GM23338 (cell line): ENCODE data around the gene MANSC1.

Source experiments
- CREB1 ChIP-seq: fragments of 250-450 bp; sonication (Bioruptor Pico); IDR thresholded peaks from 2 replicates; pipeline ENCODE4 v1.5.0; 2020; ENCODE audit warnings: low read depth, mild to moderate bottlenecking, moderate library complexity
- EZH2 ChIP-seq: fragments of 200-600 bp; sonication (generic); IDR thresholded peaks from one replicate; pipeline ENCODE4 v1.8.0; 2017; ENCODE audit warnings: antibody characterized with exemption, mild to moderate bottlenecking, low read depth; ENCODE audit not compliant: unreplicated experiment
- EZH2phosphoT487 ChIP-seq: fragments of 200-600 bp; sonication (generic); IDR thresholded peaks from one replicate; pipeline ENCODE4 v1.8.1; 2018; ENCODE audit warnings: antibody characterized with exemption; ENCODE audit not compliant: unreplicated experiment
- JUNB ChIP-seq: IDR thresholded peaks from one replicate; pipeline ENCODE4 v1.6.1; 2016; ENCODE audit warnings: antibody characterized with exemption; ENCODE audit not compliant: unreplicated experiment
- NANOG ChIP-seq: IDR thresholded peaks from 2 replicates; pipeline ENCODE4 v1.6.1; 2016; ENCODE audit warnings: antibody characterized with exemption, borderline replicate concordance
- POLR2AphosphoS5 ChIP-seq: IDR thresholded peaks from 2 replicates; pipeline ENCODE4 v1.6.1; 2016; ENCODE audit warnings: antibody characterized with exemption, low read depth
- STAT1 ChIP-seq: IDR thresholded peaks from one replicate; pipeline ENCODE4 v1.6.1; 2016; ENCODE audit warnings: antibody characterized with exemption; ENCODE audit not compliant: unreplicated experiment
- ZNF114 ChIP-seq: fragments of 250-450 bp; sonication (Bioruptor Pico); IDR thresholded peaks from 2 replicates; pipeline ENCODE4 v1.5.0; 2020; ENCODE audit warnings: mild to moderate bottlenecking, moderate library complexity
- ZNF331 ChIP-seq: fragments of 250-450 bp; sonication (Bioruptor Pico); IDR thresholded peaks from 2 replicates; pipeline ENCODE4 v1.5.0; 2020; ENCODE audit warnings: low read depth, mild to moderate bottlenecking, moderate library complexity
- TF ChIP-seq, protein P1 (sequence below), 2 experiments: fragments of 200-600 bp in 1 of 2; sonication (generic) in 1 of 2; conservative IDR thresholded peaks; 2 replicates each; pipeline versions ENCODE4 v1.5.1 to v1.6.1; 2016 to 2017; ENCODE audit warnings: antibody characterized with exemption in 2 of 2, low read depth in 2 of 2, mild to moderate bottlenecking in 2 of 2, moderate library complexity in 1 of 2
- TF ChIP-seq, protein P2 (sequence below): IDR thresholded peaks from one replicate; pipeline ENCODE4 v1.6.1; 2018; ENCODE audit warnings: antibody characterized with exemption; ENCODE audit not compliant: unreplicated experiment
- TF ChIP-seq, protein P3 (sequence below): IDR thresholded peaks from 2 replicates; pipeline ENCODE4 v1.6.1; 2016; ENCODE audit warnings: antibody characterized with exemption

DNA sequence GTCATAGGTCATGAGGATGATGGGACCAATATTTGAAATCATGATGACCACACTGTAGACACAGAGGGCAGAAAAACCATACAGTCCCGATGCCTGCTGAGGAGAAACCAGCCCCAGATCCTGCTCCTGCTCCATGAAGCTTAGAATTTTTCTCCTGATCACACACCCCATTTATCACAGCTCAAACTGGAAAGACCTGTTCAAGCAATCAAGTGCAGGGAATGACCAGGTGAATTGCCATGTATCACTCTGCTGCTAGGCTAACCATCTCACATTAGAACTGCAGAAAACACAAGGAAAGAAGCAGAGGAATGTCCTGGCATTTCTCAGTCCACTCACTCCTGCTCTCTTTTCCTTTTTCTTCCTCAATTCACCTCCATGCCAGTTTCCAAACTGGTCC is 18.1 kb downstream of the MANSC1 start:
- TF ChIP-seq, protein P1, sequence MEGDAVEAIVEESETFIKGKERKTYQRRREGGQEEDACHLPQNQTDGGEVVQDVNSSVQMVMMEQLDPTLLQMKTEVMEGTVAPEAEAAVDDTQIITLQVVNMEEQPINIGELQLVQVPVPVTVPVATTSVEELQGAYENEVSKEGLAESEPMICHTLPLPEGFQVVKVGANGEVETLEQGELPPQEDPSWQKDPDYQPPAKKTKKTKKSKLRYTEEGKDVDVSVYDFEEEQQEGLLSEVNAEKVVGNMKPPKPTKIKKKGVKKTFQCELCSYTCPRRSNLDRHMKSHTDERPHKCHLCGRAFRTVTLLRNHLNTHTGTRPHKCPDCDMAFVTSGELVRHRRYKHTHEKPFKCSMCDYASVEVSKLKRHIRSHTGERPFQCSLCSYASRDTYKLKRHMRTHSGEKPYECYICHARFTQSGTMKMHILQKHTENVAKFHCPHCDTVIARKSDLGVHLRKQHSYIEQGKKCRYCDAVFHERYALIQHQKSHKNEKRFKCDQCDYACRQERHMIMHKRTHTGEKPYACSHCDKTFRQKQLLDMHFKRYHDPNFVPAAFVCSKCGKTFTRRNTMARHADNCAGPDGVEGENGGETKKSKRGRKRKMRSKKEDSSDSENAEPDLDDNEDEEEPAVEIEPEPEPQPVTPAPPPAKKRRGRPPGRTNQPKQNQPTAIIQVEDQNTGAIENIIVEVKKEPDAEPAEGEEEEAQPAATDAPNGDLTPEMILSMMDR (conservative IDR thresholded peaks at IDR 0.05; ENCODE audit: low read depth in 2 of 2) = no peak
- TF ChIP-seq, protein P2, sequence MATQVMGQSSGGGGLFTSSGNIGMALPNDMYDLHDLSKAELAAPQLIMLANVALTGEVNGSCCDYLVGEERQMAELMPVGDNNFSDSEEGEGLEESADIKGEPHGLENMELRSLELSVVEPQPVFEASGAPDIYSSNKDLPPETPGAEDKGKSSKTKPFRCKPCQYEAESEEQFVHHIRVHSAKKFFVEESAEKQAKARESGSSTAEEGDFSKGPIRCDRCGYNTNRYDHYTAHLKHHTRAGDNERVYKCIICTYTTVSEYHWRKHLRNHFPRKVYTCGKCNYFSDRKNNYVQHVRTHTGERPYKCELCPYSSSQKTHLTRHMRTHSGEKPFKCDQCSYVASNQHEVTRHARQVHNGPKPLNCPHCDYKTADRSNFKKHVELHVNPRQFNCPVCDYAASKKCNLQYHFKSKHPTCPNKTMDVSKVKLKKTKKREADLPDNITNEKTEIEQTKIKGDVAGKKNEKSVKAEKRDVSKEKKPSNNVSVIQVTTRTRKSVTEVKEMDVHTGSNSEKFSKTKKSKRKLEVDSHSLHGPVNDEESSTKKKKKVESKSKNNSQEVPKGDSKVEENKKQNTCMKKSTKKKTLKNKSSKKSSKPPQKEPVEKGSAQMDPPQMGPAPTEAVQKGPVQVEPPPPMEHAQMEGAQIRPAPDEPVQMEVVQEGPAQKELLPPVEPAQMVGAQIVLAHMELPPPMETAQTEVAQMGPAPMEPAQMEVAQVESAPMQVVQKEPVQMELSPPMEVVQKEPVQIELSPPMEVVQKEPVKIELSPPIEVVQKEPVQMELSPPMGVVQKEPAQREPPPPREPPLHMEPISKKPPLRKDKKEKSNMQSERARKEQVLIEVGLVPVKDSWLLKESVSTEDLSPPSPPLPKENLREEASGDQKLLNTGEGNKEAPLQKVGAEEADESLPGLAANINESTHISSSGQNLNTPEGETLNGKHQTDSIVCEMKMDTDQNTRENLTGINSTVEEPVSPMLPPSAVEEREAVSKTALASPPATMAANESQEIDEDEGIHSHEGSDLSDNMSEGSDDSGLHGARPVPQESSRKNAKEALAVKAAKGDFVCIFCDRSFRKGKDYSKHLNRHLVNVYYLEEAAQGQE = no peak
- TF ChIP-seq STAT1 = no peak
- no peak for TF ChIP-seq ZNF331
- no peak for TF ChIP-seq EZH2phosphoT487
- TF ChIP-seq CREB1 (CRISPR knock-in tag) = no peak
- no peak for TF ChIP-seq ZNF114 (CRISPR knock-in tag)
- TF ChIP-seq, protein P3, sequence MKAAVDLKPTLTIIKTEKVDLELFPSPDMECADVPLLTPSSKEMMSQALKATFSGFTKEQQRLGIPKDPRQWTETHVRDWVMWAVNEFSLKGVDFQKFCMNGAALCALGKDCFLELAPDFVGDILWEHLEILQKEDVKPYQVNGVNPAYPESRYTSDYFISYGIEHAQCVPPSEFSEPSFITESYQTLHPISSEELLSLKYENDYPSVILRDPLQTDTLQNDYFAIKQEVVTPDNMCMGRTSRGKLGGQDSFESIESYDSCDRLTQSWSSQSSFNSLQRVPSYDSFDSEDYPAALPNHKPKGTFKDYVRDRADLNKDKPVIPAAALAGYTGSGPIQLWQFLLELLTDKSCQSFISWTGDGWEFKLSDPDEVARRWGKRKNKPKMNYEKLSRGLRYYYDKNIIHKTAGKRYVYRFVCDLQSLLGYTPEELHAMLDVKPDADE = no peak
- TF ChIP-seq POLR2AphosphoS5 = no peak
- no peak for TF ChIP-seq EZH2
- no peak for TF ChIP-seq JUNB
- TF ChIP-seq NANOG = no peak
